OCI-LY7 (cell line): ENCODE data around the gene NCF4. TPM values are rescaled to one million over a fixed set of nuclear protein-coding genes. Genes with fewer than 3 reads are reported as not detected.

Source experiments
- BruUV-seq: library from RNA; stranded (reverse); fragments of 400-500 nt; replicated peaks from 2 replicates; lab custom pipeline; 2021; lab: Mats Ljungman, UMichigan
- CTCF ChIA-PET: fragments of 300-600 bp; sonication (Branson Sonifier 250); formaldehyde crosslinking; loops from one replicate; lab custom pipeline; 2022; ENCODE audit warnings: antibody characterized with exemption; ENCODE audit not compliant: unreplicated experiment; lab: Charles Lee
- POLR2A ChIA-PET: fragments of 300-600 bp; sonication (Branson Sonifier 250); formaldehyde crosslinking; loops from one replicate; lab custom pipeline; 2022; ENCODE audit warnings: antibody characterized with exemption; lab: Charles Lee
- DNase-seq: peaks from one replicate; pipeline ENCODE4 v3.0.0-alpha.2; 2015; ENCODE audit warnings: low spot score
- H2AFZ ChIP-seq: fragments of 200-600 bp; sonication (generic), shearing (Covaris generic); 2 replicates; pipeline ENCODE4 v1.6.1; 2014; ENCODE audit warnings: mild to moderate bottlenecking, antibody characterized with exemption, low read length, moderate library complexity
- H3K27ac ChIP-seq: fragments of 200-600 bp; sonication (generic); 2 replicates; pipeline ENCODE4 v1.5.1; 2014; ENCODE audit warnings: mixed run types, low read depth, mild to moderate bottlenecking, moderate library complexity, low read length, inconsistent platforms; ENCODE audit not compliant: poor library complexity, severe bottlenecking
- H3K36me3 ChIP-seq: fragments of 200-600 bp; sonication (generic); 2 replicates; pipeline ENCODE4 v1.6.1; 2014; ENCODE audit warnings: mild to moderate bottlenecking, antibody characterized with exemption, low read length, moderate library complexity, mixed read lengths; ENCODE audit not compliant: insufficient read depth
- H3K4me1 ChIP-seq: fragments of 200-600 bp; sonication (generic); 2 replicates; pipeline ENCODE4 v1.5.1; 2014; ENCODE audit warnings: mild to moderate bottlenecking, low read length; ENCODE audit not compliant: insufficient read depth, poor library complexity, severe bottlenecking
- H3K4me2 ChIP-seq: fragments of 200-600 bp; sonication (generic); 2 replicates; pipeline ENCODE4 v1.6.1; 2014; ENCODE audit warnings: mild to moderate bottlenecking, low read length
- H3K4me3 ChIP-seq: fragments of 200-600 bp; sonication (generic); 2 replicates; pipeline ENCODE4 v1.5.1; 2014; ENCODE audit warnings: mild to moderate bottlenecking, low read depth, low read length; ENCODE audit not compliant: poor library complexity, severe bottlenecking
- H3K79me2 ChIP-seq: fragments of 200-600 bp; sonication (generic); 2 replicates; pipeline ENCODE4 v1.6.1; 2016; ENCODE audit warnings: low read depth, mild to moderate bottlenecking, low read length, moderate library complexity, mixed read lengths; ENCODE audit not compliant: insufficient read depth
- H3K9me2 ChIP-seq: fragments of 200-600 bp; sonication (generic); 2 replicates; pipeline ENCODE4 v1.6.1; 2016; ENCODE audit warnings: mild to moderate bottlenecking, low read length, mixed read lengths; ENCODE audit not compliant: insufficient read depth
- H3K9me3 ChIP-seq: fragments of 200-600 bp; sonication (generic); 2 replicates; pipeline ENCODE4 v1.6.1; 2014; ENCODE audit warnings: mild to moderate bottlenecking, mixed run types, low read length, mixed read lengths
- H4K20me1 ChIP-seq: fragments of 200-600 bp; sonication (generic); 2 replicates; pipeline ENCODE4 v1.6.1; 2014; ENCODE audit warnings: mild to moderate bottlenecking, antibody characterized with exemption, low read length, moderate library complexity, mixed read lengths; ENCODE audit not compliant: insufficient read depth
- EZH2phosphoT487 ChIP-seq: fragments of 200-600 bp; sonication (generic); IDR thresholded peaks from 2 replicates; pipeline ENCODE4 v1.6.1; 2018; ENCODE audit warnings: low read depth, borderline replicate concordance, mild to moderate bottlenecking, mixed run types, antibody characterized with exemption, low read length, moderate library complexity, mixed read lengths
- intact Hi-C: fragments of 100-400 bp; cut with micrococcal nuclease; formaldehyde crosslinking; loops from one replicate; pipeline ENCODE4 v1.10.0; 2022; ENCODE audit not compliant: unreplicated experiment
- total RNA-seq, 2 experiments: library from RNA; depleted of rRNA in 1 of 2; stranded (reverse); fragments of >200 nt in 1 of 2; shearing (Covaris generic) in 1 of 2; gene quantifications; 2 replicates each; pipeline ENCODE4 v1.2.3, GENCODE V29; 2014 to 2022
- TF ChIP-seq, protein P1 (sequence below): fragments of 200-600 bp; sonication (generic); conservative IDR thresholded peaks from 2 replicates; pipeline ENCODE4 v1.5.1; 2014; ENCODE audit warnings: mild to moderate bottlenecking, antibody characterized with exemption, low read length, moderate library complexity, mixed read lengths

NCF4 gene
- total RNA-seq, 2 experiments from 2014 or later, result 63.6 to 121 TPM

DNA sequence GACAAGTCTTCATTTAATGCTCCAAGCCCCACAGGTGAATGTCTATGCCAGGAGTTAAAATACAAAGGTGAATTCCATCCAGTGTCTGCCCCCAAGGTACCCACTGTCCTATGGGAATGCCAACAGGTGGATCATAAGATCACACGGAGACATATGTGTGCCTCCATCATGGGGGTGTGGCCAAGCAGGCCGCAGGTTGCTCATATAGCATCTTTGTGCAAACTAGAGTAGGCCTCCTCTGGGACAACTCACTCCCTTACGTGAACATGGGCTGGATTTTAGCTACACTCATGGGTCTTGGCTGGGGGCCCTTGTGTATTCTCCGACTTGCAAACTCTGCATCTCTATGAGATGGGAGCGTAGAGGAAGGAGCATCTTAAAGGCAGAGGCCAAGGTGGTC is 6.9 kb downstream of the NCF4 start:
- ChIA-PET POLR2A (no interaction called here), CTCF (no interaction called here)
- no peak for DNase-seq
- H3K9me3 ChIP-seq, result no peaks in the 10 kb centered on the region
- no peak overlapping the region for H2AFZ ChIP-seq
- H3K9me2 ChIP-seq, result no peaks in the 10 kb centered on the region
- peaks cover 78% of the 10 kb centered on the region for H3K36me3 ChIP-seq
- H3K4me2 ChIP-seq, result no peak overlapping the region
- TF ChIP-seq, protein P1, sequence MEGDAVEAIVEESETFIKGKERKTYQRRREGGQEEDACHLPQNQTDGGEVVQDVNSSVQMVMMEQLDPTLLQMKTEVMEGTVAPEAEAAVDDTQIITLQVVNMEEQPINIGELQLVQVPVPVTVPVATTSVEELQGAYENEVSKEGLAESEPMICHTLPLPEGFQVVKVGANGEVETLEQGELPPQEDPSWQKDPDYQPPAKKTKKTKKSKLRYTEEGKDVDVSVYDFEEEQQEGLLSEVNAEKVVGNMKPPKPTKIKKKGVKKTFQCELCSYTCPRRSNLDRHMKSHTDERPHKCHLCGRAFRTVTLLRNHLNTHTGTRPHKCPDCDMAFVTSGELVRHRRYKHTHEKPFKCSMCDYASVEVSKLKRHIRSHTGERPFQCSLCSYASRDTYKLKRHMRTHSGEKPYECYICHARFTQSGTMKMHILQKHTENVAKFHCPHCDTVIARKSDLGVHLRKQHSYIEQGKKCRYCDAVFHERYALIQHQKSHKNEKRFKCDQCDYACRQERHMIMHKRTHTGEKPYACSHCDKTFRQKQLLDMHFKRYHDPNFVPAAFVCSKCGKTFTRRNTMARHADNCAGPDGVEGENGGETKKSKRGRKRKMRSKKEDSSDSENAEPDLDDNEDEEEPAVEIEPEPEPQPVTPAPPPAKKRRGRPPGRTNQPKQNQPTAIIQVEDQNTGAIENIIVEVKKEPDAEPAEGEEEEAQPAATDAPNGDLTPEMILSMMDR, result no peak
- TF ChIP-seq EZH2phosphoT487, result no peak
- H3K79me2 ChIP-seq, result peaks cover 5% of the 10 kb centered on the region; the same call in 1 of the 2 replicates
- peaks cover 7% of the 10 kb centered on the region for H3K4me1 ChIP-seq
- intact Hi-C loops, result no loop called here
- H3K27ac ChIP-seq, result no peak overlapping the region
- no peak overlapping the region for H3K4me3 ChIP-seq
- no peaks in the 10 kb centered on the region for H4K20me1 ChIP-seq
- BruUV-seq, result no TSS peak

DNA sequence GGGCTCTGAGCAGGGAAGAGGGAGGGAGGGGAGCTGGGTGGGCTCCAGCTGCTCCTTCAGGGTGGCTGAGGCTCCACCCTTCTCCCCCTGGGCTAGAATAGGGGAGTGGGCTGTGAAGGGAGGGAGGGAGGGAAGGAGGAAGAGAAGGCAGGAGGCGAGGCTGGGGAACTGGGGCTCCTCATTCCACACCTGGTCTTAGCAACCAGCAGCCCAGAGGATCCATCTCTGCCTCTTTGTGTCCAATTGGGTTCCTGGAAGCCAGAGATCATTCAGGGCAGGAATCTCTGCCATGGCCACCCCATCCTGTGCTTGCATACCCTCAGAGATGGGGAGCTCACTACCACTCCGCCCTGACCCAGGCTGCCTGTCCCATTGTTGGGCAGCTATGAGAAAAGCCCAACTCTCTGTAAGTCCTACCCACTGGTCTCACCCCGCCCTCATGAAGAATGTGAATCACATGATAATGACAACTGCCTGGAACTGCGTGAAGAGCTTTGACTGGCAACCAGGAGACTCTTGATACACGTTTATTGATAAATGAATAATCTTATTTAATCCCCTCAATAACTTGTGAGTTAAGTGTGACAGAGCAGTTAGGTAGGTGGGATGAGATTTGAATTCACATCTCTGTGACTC is 7.9 kb downstream of the NCF4 start:
- no peaks in the 10 kb centered on the region for H3K9me3 ChIP-seq
- no peaks in the 10 kb centered on the region for H3K79me2 ChIP-seq
- H3K4me3 ChIP-seq, result no peak overlapping the region
- H3K4me2 ChIP-seq, result no peak overlapping the region
- no peaks in the 10 kb centered on the region for H4K20me1 ChIP-seq
- CTCF ChIA-PET, result interaction anchor here (0.6 to 1.0 kb wide), 2 partner anchors 93 to 535 kb away, joined by 3 read pairs; partner anchors contain the start of gene IFT27
- BruUV-seq, result no TSS peak
- intact Hi-C loops, result no loop called here
- H3K27ac ChIP-seq, result no peak overlapping the region
- POLR2A ChIA-PET, result no interaction called here
- H3K4me1 ChIP-seq, result no peaks in the 10 kb centered on the region
- H3K9me2 ChIP-seq, result no peaks in the 10 kb centered on the region
- DNase-seq, result no peak
- peaks cover 84% of the 10 kb centered on the region for H3K36me3 ChIP-seq
- H2AFZ ChIP-seq, result no peak overlapping the region
- TF ChIP-seq, protein P1, result no peak
- no peak for TF ChIP-seq EZH2phosphoT487

DNA sequence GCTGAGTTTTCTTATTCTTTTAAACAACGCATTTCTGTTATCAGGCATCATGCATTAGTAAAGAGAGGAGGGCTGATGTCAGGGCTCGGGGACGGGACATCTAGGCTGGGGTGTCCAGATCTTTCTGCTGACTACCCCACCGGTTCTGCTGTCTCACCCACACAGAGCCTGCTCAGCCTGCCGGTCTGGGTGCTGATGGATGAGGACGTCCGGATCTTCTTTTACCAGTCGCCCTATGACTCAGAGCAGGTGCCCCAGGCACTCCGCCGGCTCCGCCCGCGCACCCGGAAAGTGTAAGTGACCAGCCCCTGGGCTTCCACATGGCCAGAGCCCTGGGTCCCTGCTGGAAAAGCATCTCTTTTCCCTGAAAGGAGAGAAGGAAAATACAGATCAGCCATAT is 9.4 kb downstream of the NCF4 start:
- no peaks in the 10 kb centered on the region for H3K4me1 ChIP-seq
- no TSS peak for BruUV-seq
- H3K4me2 ChIP-seq, result no peak overlapping the region
- peaks cover 72% of the 10 kb centered on the region for H3K36me3 ChIP-seq
- ChIA-PET POLR2A (no interaction called here), CTCF (no interaction called here)
- H3K9me3 ChIP-seq, result no peaks in the 10 kb centered on the region
- no peak overlapping the region for H3K27ac ChIP-seq
- TF ChIP-seq, protein P1, result no peak
- no peak for TF ChIP-seq EZH2phosphoT487
- intact Hi-C loops, result no loop called here
- DNase-seq, result no peak
- H4K20me1 ChIP-seq, result no peaks in the 10 kb centered on the region
- H3K9me2 ChIP-seq, result no peaks in the 10 kb centered on the region
- H3K4me3 ChIP-seq, result no peak overlapping the region
- no peak overlapping the region for H2AFZ ChIP-seq
- H3K79me2 ChIP-seq, result no peaks in the 10 kb centered on the region
